Activated naive CD8-positive, alpha-beta T cell treated with anti-CD3 and anti-CD28 coated beads, Interleukin-2, amount 50 U/mL, for 16 hours (primary cell): ENCODE measurements around the gene CEP85.
A peak's percentile ranks its signal among the peaks of the same experiment; 100 is the strongest.
"Not testable (repeated sequence)": the region's sequence is repeated elsewhere in the genome, so short reads cannot be mapped to it uniquely, and the experiment has no call there.

Experiments used
- DNase-seq: peaks from one replicate; pipeline ENCODE4 v3.0.0-alpha.2; 2020; ENCODE audit warnings: low read depth, low spot score

Gene CEP85

GRCh38 chr1:26289158-26290059 lies 55.4 kb downstream of the CEP85 start:
- no peak for DNase-seq

- no peak for DNase-seq
These were observed 56.3 kb downstream of the CEP85 start for GRCh38 chr1:26290122-26290881.

- DNase-seq = no peak
These were observed 56.9 kb downstream of the CEP85 start for GRCh38 chr1:26290882-26291261.

- DNase-seq = no peak
These were observed 57.4 kb downstream of the CEP85 start for GRCh38 chr1:26291433-26291832.

GRCh38 chr1:26291939-26292338 lies 57.9 kb downstream of the CEP85 start:
- DNase-seq = no peak

GRCh38 chr1:26292735-26293134 lies 58.7 kb downstream of the CEP85 start:
- DNase-seq = not testable (repeated sequence)

GRCh38 chr1:26293911-26294463 lies 60.0 kb downstream of the CEP85 start:
- DNase-seq = no peak

GRCh38 chr1:26295194-26296138 lies 61.5 kb downstream of the CEP85 start:
- DNase-seq = no peak

- no peak for DNase-seq
These were observed 62.5 kb downstream of the CEP85 start for GRCh38 chr1:26296340-26297056.

- DNase-seq = no peak
These were observed 63.2 kb downstream of the CEP85 start for GRCh38 chr1:26297057-26297790.

- DNase-seq = no peak
These were observed 63.8 kb downstream of the CEP85 start for GRCh38 chr1:26297791-26298124.

GRCh38 chr1:26300578-26301275 lies 66.7 kb downstream of the CEP85 start:
- no peak for DNase-seq

- DNase-seq = no peak
These were observed 68.9 kb downstream of the CEP85 start for GRCh38 chr1:26302733-26303405.

- no peak for DNase-seq
These were observed 71.8 kb downstream of the CEP85 start for GRCh38 chr1:26305667-26306289.

- DNase-seq = peak; percentile 87
These were observed 72.6 kb downstream of the CEP85 start, which contains the start of gene UBXN11 for GRCh38 chr1:26306290-26307229. TSS of gene UBXN11 (minus strand) at chr1:26306636. CDS start at chr1:26302883, 3,753 bp downstream.

GRCh38 chr1:26307363-26307781 lies 73.4 kb downstream of the CEP85 start:
- DNase-seq = no peak
